Measurements from ENCODE around the gene C1orf167. TPM values are rescaled to one million over a fixed set of nuclear protein-coding genes. Genes with fewer than 3 reads are reported as not detected.

The C1orf167 gene
- polyA plus RNA-seq, 1 of the 3 experiments (the other 2 are of a cell fraction) = 0.10 TPM

DNA sequence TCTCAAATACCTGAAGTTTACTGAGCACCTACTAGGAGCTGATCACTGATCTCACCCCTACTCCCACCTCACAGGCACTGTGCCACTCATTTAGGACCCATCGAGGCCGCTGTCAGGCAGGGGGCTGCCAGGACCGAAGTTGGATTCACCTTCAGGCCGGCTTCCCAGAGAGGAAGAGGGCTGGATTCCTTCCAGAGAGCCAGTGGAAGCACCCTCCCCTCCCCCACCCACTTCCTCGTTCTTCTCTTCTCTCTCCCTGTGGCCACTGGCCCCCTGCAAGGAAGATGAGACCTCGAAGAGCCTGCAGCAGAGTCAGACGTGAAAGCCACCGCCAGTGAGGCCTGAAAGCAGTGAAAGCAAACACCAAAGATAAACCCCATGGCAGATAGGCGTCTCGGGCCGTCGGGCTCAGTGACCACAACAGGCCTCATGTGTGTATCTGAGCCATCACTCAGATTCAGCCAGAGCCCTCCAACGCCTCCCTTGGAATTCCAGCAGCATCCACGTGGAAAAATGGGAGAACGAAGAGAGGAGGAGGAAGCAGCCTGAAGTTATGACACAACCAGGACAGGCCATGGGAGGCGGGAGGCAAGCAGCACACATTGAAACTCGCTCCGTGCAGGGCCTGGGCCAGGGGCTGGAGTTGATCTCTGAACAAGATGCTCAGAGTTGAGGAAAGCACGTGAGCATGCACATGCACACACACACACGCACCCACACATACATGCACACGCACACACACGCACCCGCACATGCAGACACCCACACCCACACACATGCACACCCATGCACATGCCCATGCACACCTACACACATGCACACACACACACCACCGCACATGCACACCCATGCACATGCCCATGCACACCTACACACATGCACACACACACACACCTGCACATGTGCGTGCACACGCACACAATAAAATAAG is 32.2 kb upstream of the C1orf167 start:
- TF ChIP-seq, protein P1, sequence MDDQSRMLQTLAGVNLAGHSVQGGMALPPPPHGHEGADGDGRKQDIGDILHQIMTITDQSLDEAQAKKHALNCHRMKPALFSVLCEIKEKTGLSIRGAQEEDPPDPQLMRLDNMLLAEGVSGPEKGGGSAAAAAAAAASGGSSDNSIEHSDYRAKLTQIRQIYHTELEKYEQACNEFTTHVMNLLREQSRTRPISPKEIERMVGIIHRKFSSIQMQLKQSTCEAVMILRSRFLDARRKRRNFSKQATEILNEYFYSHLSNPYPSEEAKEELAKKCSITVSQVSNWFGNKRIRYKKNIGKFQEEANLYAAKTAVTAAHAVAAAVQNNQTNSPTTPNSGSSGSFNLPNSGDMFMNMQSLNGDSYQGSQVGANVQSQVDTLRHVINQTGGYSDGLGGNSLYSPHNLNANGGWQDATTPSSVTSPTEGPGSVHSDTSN (IDR thresholded peaks at IDR 0.05) = no peak
- TF ChIP-seq NRF1 (IDR thresholded peaks at IDR 0.05; ENCODE audit: low read depth, low read length) (no peak), RAD21 (IDR thresholded peaks at IDR 0.05; ENCODE audit: low read length) (no peak), JUND (IDR thresholded peaks at IDR 0.05) (no peak), TEAD4 (IDR thresholded peaks at IDR 0.05; ENCODE audit: borderline replicate concordance, insufficient read depth) (no peak), POLR2AphosphoS5 (IDR thresholded peaks at IDR 0.05; ENCODE audit: low read depth, low read length) (no peak), SIN3A (IDR thresholded peaks at IDR 0.05; ENCODE audit: borderline replicate concordance, low read depth, low read length) (no peak), FOXJ3 (CRISPR knock-in tag; IDR thresholded peaks at IDR 0.05) (no peak), FOSL2 (IDR thresholded peaks at IDR 0.05; ENCODE audit: borderline replicate concordance, low read depth) (no peak), TAF1 (IDR thresholded peaks at IDR 0.05; ENCODE audit: borderline replicate concordance, low read depth, low read length) (no peak), FOXM1 (IDR thresholded peaks at IDR 0.05; ENCODE audit: low read depth) (no peak), EZH2phosphoT487 (IDR thresholded peaks at IDR 0.05; ENCODE audit: borderline replicate concordance, low read depth) (no peak), RFX5 (IDR thresholded peaks at IDR 0.05; ENCODE audit: low read length) (no peak)
- TF ChIP-seq, protein P2, sequence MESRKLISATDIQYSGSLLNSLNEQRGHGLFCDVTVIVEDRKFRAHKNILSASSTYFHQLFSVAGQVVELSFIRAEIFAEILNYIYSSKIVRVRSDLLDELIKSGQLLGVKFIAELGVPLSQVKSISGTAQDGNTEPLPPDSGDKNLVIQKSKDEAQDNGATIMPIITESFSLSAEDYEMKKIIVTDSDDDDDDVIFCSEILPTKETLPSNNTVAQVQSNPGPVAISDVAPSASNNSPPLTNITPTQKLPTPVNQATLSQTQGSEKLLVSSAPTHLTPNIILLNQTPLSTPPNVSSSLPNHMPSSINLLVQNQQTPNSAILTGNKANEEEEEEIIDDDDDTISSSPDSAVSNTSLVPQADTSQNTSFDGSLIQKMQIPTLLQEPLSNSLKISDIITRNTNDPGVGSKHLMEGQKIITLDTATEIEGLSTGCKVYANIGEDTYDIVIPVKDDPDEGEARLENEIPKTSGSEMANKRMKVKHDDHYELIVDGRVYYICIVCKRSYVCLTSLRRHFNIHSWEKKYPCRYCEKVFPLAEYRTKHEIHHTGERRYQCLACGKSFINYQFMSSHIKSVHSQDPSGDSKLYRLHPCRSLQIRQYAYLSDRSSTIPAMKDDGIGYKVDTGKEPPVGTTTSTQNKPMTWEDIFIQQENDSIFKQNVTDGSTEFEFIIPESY (IDR thresholded peaks at IDR 0.05; ENCODE audit: borderline replicate concordance, low read depth) = no peak

More for the DNA sequence above, 32.2 kb upstream of the C1orf167 start:
- 76% methylated on average over 25 of the region's 26 CpGs for WGBS (ENCODE audit: low lambda C conversion rate)
- Histone ChIP-seq H4K20me1 (ENCODE audit: insufficient read depth) (no peaks in the 10 kb centered on the region), H3K27me3 (ENCODE audit: insufficient read depth) (no peaks in the 10 kb centered on the region), H3K9me3 (no peaks in the 10 kb centered on the region), H3K79me2 (ENCODE audit: insufficient read depth) (no peaks in the 10 kb centered on the region), H3K4me2 (no peak overlapping the region), H2AFZ (ENCODE audit: low read depth) (no peak overlapping the region), H3K4me1 (ENCODE audit: control insufficient read depth in 1 of 2, insufficient read depth in 2 of 2, low read depth in 1 of 2, low read length in 1 of 2) (no peaks in the 10 kb centered on the region), H3K36me3 (replicated peaks in 1 of 2; ENCODE audit: control insufficient read depth in 1 of 2, insufficient read depth in 2 of 2, low read length in 1 of 2) (no peaks in the 10 kb centered on the region), H3F3A (replicated peaks; ENCODE audit: insufficient read depth) (no peaks in the 10 kb centered on the region), H3K27ac (ENCODE audit: low read depth in 2 of 2, low read length in 1 of 2) (no peak overlapping the region), H3K9ac (no peak overlapping the region), H3K9me2 (no peaks in the 10 kb centered on the region), H3K4me3 (ENCODE audit: low read depth in 2 of 2, low read length in 1 of 2) (no peak overlapping the region)
- POLR2A ChIA-PET = interaction anchor here (1.2 kb wide), 1 partner anchor 66 kb away, joined by 3 read pairs; the partner anchor contains the start of gene FBXO6
- no peak for DNase-seq
- CTCF ChIA-PET = interaction anchor here (1.3 to 2.1 kb wide), 6 partner anchors 10 to 84 kb away, joined by 3 to 6 read pairs (median 4); partner anchors contain the start of gene FBXO6

All from SK-N-SH (cell line).